HG02852 (cell line): ENCODE data around the gene SOWAHC.
A peak's percentile ranks its signal among the peaks of the same experiment; 100 is the strongest.
"Not testable (repeated sequence)": the region's sequence is repeated elsewhere in the genome, so short reads cannot be mapped to it uniquely, and the experiment has no call there.

ENCODE experiments used
- ATAC-seq: cut with Tn5 transposase; IDR thresholded peaks from one replicate; pipeline ENCODE4 v1.9.1; 2021; ENCODE audit warnings: mild to moderate bottlenecking, moderate library complexity; ENCODE audit not compliant: unreplicated experiment

SOWAHC gene

GRCh38 chr2:109613922-109614714 lies at the start of gene SOWAHC, which contains the start of gene SEPTIN10:
Gene SOWAHC (plus strand): TSS chr2:109614364. CDS start chr2:109614490, 126 bp downstream.
Gene SEPTIN10 (minus strand): TSS chr2:109613966. CDS start chr2:109613827, 139 bp downstream.
- ATAC-seq, result peak; percentile 79

DNA sequence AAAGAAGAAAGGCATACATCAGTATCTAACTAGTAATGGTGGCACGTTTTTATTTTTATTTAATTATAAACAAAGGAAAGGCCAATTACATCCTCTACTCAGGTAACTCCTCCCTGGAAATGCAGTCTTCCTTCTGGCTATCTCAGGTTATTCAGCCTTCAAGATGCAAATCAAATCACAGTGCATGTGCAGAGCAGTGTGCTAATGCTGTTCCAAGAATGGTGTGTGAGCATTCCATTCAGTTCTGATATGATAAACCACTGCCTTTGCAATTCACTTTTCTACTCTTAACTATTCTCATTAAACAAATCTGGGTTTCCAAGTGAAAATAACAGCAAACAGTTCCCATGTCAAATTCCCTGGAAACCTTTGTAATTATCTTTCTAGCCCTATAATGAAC lies 38.8 kb upstream of the SOWAHC start:
- no peak for ATAC-seq

DNA sequence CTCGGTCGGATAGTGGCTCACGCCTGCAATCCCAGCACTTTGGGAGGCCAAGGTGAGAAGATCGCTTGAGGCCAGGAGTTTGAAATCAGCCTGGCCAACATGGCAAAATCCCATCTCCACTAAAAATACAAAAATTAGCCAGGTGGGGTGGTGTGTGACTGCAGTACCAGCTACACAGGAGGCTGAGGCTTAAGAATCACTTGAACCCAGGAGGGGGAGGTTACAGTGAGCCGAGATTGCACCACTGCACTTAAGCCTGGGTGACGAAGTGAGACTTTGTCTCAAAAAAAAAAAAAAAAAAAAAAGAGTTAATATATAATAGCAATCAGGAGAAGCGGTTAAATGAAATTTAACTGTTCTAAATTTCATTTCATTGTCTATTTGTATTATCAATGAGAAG lies 36.5 kb upstream of the SOWAHC start:
- ATAC-seq, result not testable (repeated sequence)

DNA sequence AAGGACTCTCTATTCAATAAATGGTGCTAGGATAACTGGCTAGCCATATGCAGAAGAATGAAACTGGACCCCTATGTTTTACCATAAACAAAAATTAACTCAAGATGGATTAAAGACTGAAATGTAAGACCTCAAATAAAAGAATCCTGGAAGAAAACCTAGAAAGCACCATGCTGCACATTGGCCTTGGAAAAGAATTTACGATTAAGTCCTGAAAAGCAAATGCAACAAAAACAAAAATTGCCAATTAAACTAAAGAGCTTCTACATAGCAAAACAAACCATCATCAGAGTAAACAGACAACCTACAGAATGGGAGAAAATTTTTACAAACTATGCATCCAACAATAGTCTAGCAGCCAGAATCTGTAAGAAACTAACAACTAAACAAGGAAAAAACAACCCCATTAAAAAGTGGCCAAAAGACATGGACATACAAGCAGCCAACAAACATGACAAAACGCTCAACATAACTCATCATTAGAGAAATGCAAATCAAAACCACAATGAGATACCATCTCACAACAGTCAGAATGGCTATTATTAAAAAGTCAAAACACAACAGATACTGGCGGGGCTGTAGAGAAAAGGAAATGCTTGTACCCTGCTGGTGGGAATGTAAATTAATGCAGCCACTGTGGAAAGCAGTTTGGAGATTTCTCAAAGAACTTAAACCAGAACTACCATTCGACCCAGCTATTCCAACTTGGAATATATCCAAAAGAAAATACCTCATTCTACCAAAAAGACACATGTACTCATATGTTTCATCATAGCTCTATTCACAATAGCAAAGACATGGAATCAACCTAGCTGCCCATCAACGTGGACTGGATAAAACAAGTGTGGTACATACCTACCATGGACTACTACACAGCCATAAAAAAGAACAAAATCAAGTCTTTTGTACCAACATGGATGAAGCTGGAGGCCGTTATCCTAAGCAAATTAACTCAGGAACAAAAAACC lies 31.0 kb upstream of the SOWAHC start:
- ATAC-seq, result no peak

GRCh38 chr2:109586687-109587086 lies 27.5 kb upstream of the SOWAHC start:
- no peak for ATAC-seq

- ATAC-seq, result no peak
Observed at GRCh38 chr2:109591206-109591605, 23.0 kb upstream of the SOWAHC start.

DNA sequence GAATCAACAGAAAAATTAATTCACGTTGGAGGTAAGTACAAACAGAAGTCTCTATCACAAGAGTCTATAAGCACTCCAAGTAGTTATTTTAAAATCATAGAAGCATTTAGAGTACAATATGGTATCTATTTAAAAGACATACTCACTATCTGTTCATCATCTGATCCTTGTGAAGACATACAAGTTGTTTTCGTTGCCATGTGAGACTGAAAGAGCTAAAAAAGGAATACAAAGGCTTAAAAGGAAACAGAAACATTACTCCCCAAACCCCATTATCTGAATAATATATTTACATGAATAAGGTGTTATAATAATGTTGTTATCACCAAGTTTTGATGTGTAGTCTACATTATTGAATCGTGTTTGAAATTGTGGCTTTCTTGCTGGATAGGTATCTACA lies 21.3 kb upstream of the SOWAHC start:
- no peak for ATAC-seq

DNA sequence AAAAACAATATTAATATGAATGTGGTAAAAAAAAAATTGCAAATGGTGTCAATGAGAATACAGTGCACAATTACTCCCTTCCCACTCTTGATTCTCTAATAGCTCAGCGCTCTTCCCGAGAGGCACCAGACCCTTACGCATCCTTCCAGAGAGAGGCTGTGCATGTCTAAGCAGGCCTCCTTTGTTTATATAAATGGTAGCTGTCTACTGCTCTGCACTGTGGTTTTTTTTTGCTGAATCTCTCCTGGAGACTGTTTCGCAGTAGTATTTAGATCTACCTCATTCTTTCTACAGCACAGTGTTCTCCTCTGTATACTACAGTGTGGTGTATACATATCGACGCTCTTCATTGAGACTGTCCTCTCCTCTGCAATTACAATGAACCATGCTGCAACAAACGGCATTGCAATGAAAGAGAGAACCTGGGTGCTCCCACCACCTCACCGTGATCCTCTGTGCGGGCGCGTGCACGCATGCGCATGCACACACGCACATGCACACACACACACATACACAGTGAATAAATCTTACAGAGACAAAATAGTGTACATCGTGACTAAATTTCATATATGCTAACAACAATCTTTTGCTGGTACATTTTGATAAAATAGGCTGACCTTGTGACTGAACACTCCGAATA lies 19.8 kb upstream of the SOWAHC start:
- ATAC-seq, result no peak

GRCh38 chr2:109595644-109596043 lies 18.5 kb upstream of the SOWAHC start:
- no peak for ATAC-seq

- no peak for ATAC-seq
Observed at GRCh38 chr2:109597283-109597682, 16.9 kb upstream of the SOWAHC start.

DNA sequence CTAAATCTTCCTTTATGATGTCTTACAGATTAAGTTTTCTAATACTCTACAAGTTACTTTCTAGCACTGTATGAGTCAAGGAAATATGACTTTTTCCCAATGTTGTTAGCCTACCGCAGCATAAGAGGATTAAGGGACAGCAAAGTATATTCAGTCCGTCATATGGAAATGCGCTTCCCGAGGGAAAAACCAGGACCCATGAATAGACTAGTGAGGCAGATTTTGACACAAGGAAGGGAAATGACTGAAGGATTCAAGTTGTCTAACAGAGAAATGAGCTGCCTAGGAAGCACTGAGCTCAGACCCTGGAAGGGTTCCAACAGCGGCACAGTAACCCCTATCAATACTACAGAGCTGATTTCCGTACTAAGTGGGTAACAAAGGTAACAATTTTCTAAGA lies 12.4 kb upstream of the SOWAHC start:
- ATAC-seq, result no peak

GRCh38 chr2:109602617-109603188 lies 11.5 kb upstream of the SOWAHC start:
- no peak for ATAC-seq

DNA sequence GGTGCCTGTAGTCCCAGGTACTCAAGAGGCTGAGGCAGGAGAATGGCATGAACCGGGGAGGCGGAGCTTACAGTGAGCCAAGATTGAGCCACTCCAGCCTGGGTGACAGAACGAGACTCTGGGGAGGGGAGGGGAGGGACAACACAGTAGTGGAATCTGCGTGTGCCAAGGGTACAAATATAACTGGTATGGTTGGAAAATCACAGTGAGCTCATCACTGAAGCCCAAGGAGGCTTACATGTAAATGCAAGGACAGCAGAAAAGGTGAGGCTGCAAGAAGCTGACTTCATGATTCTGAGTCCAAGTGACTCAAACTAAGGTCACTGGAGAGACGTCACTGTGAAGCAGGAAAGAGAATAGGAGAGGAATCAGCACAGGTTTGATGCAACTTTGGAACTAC lies 9.6 kb upstream of the SOWAHC start:
- no peak for ATAC-seq

DNA sequence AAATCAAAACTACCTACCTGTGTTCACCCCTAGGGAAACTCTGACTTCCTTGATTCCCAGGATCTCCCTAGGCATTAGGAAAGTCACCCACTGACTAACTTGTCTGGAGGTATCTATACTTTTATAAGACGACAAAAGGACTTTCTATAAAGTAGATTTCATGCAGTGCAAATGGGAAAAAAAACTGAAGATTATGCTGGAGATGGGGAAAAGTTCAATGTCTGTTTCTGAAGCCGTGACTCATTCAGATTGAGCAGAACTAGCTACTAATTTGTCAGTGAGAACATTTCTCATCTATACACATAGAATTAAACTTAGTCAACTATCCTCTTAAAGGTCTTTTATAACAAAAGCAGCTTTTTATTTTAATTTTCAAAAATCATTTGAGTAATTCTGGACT lies 6.4 kb upstream of the SOWAHC start:
- ATAC-seq, result no peak

DNA sequence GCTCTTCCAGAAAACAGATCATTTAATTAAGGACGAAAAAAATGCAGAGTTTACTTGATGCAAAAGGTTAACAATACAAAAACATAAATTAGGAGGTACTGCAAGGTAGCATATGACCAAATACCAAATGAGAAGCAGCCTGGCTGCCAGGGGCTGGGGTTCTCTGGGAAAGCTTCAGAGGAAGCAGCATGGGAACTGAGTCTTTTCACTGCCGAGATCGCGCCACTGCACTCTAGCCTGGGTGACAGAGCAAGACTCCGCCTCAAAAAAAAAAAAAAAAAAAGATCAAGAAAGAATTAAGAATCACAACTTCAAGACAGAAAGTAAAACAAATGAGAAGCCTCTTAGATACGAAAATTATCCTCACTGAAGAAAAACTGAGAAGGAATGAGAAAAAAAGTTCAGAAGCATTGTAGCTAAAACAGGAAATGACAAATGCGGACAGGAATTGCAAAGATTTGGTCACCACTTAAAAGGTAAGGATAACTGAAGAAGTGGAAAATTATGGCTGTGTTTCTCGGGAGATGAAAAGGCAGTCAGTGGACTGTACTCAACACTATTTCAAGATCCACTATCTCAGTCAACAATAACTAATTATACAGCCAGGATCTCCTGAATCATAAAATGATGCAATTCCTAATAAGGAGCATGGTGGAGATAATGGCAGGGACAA lies 4.7 kb upstream of the SOWAHC start:
- ATAC-seq, result no peak

- ATAC-seq, result no peak
Observed at GRCh38 chr2:109611467-109612095, 2.6 kb upstream of the SOWAHC start.

- peak; percentile 29 for ATAC-seq
Observed at GRCh38 chr2:109613081-109613921, 863 bp upstream of the SOWAHC start.

DNA sequence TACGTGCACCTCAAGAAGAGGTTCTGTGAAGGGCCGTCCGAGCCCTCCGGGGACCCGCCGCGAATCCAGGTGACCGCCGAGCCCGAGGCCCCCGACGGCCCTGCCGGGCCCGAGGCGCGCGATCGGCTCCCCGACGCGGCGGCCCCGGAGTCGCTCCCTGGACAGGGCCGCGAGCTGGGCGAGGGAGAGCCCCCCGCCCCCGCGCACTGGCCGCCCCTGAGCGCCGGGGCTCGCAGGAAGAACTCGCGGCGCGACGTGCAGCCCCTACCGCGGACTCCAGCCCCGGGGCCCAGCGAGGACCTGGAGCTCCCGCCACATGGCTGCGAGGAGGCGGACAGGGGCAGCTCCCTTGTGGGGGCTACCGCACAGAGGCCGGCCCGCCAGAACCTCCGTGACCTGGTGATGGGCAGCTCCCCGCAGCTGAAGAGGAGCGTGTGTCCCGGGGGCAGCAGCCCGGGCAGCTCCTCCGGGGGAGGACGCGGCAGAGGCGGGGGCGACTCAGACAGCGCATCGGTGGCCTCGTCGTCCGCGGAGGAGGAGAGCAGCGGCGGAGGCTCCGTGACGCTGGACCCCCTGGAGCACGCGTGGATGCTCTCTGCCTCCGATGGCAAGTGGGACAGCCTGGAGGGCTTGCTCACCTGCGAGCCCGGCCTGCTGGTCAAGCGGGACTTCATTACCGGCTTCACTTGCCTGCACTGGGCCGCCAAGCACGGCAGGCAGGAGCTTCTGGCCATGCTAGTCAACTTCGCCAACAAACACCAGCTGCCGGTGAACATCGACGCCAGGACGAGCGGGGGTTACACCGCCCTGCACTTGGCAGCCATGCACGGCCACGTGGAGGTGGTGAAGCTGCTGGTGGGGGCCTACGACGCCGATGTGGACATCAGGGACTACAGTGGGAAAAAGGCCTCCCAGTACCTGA lies 812 bp downstream of the SOWAHC start:
- ATAC-seq, result no peak
